Pons (tissue), 1 donor: ENCODE results near the gene MBP.

Experiments used
- DNase-seq: peaks from one replicate; pipeline ENCODE4 v3.0.0-alpha.2; 2016; ENCODE audit warnings: low spot score

MBP gene

DNA sequence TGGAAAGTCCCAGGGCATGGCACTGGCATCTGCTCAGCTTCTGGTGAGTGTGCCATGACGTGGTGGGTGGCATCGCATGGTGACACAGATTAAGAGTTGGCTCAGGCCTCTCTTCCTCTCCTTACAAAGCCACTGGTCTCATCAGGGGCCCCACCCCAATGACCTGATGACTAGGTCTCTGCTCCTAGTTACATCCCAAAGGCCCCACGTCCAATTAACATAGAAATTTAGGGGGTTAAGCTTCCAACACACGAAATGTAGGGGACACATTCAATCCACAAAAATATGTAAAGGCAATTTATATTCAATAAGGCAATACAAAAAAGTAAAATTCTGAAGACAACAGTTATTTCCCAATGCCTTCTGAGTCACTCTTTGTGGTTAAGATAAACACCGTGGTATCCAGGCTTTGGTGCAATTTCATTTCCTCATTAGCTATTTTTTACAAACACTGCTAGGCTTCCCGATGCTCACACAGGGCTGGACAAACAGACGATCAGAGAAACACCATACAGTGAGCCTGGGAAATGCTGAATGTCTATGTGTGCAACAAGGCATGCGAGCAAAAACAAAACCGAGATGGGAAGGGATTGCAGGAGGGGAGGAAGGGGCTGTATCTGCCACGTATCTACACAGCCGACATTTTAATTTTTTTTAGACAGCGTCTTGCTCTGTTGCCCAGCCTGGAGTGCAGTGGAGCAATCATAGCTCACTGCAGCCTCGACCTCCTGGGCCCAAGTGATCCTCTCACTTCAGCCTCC, 67.2 kb downstream of the MBP start:
- peak; percentile 86 for DNase-seq

DNA sequence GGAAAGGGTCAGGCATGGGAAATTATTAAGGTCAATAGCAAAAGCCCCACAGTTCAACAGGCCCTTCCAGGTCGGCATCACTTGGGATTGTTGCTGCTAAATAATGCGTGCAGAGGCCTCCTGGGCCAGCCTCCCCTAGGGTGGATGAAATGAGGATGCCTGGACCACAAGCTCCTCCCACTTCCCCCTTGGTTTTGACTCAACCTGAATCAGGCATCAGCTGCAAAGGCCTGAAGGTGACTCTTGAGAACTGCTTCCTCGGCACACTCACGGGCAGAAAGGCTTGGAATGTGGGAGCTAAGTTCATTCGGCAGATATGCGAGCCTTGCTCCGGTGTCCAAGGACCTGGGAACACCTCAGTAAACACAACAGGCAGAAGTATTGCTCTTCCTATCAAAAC, 69.3 kb downstream of the MBP start:
- no peak for DNase-seq

GRCh38 chr18:77062518-77063003, 70.0 kb downstream of the MBP start:
- DNase-seq, result no peak

DNA sequence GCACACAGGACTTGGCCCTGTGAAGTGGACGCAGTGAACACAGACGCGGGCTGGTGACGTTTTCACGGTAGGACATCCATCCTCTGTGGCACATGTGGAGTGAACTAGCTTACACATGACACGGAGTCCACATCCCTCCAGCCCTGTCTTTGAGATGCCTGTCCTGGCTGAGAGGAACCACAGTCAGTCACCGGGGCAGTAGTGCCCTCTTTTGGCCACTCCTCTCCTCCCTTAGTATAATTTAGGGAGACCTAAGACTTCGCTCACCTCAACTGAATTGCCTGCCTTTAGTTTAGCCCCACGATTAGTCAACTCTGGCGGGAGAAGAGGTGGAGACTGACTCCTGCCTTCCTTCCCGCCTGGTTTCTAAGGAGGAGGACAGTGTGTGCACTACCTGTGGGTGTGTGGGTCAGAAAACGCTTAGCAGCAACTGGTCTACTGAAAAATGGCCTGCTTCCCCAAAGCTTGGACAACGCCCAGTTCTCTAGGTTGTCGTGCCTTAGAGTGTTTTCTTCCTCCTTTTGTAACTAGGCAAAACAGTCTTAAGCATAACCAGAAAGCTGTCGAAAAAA, 70.6 kb downstream of the MBP start:
- DNase-seq, result peak; percentile 80

DNA sequence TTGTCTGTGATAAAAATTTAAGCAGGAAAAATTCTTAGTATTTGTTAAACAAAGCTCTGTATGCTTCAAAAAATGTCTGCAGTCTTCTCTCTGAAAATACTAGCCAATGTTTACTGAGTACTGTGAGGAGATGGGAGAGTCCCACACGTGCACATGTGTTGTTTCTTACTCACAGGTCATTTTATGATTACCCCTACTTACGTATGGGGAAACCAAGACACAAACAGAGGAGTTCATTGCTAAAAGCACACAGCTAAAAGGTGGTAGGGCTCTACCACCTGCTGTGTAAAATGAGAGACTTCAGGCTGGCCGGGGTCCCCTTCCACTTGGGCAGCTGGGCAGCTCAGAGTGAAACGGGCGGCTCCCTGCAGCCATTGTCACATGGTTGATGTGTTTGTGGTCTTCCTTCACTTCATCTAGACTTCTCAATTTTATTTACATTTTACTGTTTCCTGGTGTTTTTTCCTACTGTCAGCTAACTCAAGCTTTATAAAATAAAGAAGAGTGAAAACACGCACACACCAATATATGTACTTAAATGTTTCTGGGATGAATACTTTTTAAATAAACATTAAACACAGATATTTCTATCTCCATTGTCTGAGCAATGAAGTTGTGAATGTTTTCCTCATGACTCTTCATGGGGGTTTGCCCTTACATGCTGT, 71.2 kb downstream of the MBP start:
- no peak for DNase-seq

GRCh38 chr18:77060151-77060550, 72.4 kb downstream of the MBP start:
- DNase-seq, result no peak

DNA sequence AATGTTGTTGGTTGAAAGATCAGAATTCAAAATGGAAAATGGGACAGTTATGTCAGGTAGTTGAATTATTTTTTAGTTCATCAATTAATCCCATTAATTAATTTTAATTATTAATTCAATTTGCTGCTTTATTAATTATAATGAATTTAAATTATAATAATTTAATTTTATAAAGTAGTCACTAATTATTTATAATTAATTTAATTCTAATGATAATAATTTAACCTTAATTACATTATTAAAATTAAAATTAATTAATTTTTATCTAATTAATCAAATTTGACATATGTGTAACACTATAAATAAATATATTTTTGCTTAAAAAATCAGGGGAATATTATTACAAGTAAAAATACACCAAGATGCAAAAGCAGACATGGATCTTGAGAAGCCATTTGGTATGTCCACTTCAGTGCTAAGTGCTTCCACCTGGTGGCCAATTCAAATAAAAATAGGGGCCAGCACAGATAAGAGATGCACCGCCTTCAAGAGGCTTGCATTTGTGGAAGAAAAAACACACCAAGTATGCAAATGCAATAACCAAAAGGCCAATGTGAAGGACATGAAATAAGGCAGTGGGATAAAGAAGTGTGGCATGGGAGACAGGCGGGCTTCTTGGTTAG, 73.2 kb downstream of the MBP start:
- peak; percentile 74 for DNase-seq

DNA sequence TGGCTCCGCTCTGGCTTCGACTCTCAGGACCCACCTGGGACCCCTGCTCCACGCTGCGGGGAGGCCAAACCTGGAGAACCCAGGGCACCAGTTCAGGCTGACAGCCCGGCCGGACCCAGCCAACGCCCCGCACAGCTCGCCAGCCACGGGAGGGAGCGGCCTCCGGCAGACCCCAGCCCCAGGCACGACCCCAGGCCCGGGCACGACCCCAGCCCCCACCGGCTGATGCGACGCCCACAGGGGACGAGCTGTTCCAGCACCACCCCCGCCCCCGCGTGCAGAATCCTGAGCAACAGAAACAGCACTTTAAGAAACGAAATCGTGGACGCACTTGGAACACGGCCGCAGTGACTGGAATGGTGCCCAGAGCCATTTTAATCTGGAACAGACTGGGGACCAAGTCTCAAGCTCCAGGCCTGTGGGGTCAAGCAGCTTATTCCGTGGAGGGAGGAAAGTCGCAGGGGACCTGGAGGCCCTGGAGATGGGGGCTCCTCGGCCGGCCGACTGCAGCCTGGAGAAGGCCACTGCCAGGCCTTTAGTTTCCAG, 74.2 kb downstream of the MBP start:
- DNase-seq, result no peak

DNA sequence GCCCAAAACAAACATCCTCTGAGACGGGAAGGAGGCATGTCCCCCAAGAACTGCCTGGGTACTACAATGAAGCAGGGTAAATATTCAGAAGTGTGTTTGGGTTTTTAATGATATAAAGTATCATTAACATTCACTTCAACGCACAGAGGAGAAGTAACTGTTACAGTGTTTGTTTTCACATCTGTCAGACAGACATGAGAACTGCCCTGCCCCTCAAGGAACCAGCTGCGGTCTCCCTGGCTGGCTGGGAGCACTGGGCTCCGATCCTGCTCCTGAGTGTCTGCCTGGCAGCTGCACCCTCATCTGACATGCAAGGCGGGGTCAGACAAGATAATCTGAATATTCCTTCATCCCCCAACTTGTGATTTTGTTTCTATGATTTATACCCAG, 75.6 kb downstream of the MBP start:
- no peak for DNase-seq

DNA sequence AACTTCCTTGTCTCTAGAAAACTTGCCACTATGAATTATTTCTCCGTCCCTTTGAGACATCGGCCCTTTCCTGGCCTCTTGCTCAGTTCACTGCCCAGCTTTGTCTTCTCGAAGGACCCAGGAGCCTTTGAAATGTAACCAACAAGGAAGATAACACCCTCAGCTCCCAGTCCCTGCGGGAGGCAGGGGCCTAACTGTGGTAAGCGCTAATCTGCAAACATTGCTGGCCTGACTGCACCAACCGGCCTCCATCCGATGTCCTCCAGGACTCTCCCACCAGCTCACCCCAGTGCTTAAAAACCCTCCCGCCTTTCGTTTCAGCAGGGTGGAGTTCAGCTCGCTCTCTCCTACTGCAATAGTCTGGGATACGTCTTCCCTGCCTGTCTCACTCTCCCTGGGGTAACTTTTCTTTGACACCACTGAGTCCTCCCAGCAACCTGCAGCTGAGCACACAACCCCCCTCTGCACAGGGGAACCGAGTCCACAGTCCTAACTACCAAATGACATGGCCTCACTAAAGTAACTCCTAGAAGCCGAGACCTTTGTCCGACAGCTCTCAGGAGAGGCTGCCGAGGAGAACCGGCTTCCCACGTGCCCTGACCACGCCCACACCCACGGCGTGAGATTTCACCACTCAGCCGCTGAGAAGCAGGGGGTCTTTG, 76.1 kb downstream of the MBP start:
- DNase-seq, result no peak

DNA sequence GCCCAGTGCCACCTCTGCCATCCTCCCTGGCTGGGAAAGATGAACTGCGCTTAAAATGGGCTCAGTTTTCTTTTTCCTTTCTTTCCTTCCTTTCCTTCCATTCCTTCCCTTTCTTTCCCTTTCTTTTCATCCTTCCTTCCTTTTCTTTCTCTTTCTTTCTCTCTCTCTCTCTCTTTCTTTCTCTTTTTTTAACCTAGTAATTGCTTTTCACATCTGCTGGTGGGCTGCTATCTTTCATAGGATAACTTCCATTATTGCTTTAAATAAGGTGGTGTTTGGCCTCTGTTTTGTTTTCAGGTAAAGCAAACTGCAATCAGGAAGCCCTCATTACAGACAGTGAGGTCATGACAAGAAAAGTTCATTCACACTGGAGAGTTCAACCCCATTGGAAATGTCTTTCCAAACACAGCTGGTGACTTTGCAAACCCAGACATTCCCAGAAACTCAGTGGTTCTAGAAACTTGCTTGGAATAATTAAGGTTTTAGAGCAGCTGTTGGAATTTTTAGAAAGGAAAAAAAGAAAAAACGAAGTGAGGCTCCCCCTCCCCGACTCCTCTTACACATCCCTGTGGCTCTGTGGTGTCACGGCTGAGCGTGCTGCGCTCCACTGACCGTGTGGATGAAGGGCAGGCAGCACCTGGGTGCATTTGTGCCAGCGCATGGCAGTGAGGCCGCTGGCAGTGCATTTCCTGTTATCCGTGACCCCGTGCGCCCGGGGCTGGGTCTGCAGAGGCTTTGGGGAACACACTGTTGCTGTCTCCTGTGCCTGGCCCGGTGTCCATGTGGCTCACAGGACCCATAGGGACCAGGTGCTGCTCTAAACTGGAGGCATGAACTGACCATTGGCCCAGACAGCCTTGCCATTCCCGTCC, 76.9 kb downstream of the MBP start:
- no peak for DNase-seq

DNA sequence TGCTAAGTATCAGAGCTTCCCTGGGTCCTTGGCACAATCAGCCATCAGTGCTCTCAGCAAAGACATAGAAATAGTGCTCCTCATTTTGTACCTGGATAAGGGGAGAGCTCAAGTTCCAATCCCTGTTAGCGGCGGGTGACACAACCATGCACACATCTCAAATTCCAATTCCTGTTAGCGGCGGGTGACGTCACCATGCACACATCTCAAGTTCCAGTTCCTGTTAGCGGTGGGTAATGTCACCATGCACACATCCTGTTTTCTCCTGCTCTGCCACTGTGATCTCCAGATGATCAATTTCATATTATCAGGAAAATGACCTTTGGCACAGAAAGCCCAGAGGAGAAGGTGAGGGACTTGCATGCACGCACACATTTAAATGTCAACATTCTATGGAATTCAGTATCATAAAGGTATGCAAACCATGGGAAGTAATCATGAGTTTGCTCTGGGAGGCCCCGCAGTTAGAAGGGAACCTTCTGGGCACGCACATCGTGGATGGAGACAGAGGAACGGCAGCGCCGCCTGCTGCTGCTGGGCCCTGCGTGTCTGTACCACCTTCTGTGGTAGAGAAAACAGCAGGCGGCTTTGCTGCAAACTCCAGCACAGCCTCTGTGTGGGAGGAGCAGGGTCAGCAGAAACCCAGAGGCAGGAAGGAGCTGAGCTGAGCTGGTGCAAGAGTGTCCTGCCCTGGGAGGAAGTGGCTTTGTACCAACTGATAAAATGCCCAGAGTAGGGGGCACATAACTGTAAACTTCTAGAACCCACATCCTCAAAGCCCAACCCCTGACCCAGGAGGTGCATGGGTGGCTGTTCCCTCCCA, 77.8 kb downstream of the MBP start:
- peak; percentile 95 for DNase-seq

DNA sequence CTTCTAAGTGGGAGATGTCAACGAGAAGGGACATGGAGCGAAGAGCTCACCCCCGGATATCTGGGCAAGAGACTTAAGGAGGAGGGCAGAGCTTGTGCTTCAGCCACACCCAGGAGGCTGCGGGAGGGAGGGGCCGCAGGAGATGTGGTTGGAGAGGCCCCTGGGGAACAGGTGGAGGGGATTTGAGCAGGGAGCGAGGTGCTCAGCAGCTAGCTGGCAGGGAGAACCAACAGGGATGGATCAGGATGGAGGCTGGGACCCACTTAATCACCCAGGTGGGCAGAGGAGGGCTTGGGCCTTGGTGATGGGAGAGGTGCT, 78.3 kb downstream of the MBP start:
- no peak for DNase-seq

DNA sequence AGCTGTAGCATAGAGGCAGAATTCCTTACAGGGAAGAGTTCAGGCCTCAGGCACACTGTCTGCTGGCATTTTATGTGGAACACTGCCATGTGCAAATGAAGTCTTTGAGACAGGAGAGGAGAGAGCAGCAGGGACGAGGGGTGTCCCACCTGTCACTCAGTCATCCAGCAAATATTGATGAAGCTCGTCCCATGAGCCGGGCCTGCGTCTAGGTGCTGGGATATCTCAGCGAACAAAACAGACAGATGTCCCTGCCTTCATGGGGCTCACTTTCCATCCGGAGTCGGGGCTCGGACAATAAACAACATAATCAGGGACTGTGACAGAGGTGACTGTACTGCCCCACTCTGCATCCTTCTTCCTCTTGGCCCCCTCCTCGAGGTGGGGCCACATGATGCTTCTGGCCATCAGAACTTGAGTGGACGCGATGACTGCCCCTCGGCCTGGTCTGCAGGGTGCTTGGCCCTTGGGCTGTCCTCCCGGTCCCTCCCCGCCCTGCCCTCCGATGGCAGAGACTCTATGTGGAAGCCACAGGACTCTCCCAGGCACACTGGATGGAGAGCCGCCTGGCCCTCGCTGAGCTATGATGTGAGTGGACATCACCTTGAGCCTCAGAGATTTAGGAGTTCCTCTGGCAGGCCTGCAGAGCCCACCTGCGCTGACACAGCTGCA, 78.8 kb downstream of the MBP start:
- DNase-seq, result no peak

DNA sequence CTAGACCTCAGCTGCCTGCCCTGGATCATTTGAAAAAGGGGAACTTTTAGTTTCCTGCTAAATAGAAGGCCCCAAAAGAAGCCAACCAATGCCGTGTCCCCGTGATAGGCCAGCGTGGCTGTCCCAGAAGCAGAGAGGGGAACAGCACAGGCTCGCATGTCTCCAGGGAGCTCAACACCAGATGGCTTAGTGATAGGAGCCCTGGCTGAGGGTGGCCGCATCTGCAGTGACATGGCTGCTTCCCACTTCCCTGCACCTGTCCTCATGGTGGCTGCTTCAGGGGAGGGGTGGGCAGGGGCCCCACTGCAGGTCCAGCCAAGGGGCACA, 79.6 kb downstream of the MBP start:
- peak; percentile 77 for DNase-seq

DNA sequence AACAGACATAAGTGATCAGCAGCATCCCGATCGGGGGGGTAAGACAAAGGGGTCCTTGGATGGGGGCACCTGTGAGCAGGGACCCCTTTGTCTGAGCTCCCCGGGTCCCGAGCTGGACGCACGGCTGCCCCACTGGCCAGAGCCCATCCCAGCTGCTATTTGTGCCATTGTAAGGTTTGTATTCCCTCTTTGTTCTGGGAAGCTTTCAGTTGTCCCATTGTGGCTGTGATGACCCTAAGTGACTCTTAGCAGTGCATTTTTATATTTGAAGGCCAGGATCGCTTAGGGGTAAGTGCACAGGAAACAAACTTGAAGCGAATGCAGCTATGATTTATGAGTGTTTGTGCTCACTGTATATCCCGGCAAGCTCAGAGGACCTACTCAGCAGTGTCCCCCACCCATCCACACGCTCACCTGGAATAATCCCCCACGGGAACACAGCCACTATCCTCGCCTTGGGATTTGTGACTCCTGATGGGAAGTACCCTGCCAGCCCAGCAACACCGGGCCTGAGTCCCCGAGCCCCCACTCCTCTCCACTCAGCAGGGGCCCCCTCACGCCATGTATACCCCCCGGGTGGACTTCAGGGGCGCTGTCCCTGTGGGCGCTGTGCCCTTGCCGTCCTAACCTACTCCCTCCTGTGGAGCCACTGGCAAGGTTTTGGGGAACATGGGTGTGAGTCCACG, 80.1 kb downstream of the MBP start:
- DNase-seq, result peak; percentile 97

DNA sequence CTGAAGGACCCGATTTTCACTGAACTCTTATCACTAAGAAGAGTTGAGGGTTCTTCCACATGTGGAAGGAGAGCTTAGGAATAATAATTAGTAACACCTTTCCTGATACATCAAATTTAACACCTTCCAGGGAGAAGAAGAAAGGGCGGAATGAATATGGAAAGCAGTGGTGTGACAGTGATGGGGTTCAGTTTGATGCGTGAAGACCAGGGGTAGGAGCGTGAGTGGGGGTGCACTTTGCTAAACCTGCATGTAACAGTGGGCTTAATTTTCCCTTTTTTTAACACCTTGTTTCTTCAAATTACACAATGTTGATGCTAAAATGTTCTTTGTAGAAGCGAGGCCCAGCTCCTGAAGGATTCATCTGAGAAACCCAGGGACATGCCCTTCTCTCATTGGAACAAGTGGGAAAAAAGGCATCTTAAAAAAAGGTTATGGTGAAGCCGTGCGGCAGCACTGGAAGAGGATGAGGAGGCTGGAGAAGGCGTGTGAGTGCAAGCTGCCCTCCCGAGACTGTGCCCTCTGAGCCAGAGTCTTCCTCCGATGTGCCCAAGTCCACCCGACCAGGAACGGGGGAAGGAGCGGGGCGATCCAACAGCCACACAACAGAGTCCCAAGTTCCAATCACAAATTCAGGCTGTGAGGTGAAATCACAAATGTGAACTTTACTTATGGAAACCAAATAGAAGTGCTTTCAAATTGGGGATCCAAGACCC, 80.8 kb downstream of the MBP start:
- DNase-seq, result no peak

DNA sequence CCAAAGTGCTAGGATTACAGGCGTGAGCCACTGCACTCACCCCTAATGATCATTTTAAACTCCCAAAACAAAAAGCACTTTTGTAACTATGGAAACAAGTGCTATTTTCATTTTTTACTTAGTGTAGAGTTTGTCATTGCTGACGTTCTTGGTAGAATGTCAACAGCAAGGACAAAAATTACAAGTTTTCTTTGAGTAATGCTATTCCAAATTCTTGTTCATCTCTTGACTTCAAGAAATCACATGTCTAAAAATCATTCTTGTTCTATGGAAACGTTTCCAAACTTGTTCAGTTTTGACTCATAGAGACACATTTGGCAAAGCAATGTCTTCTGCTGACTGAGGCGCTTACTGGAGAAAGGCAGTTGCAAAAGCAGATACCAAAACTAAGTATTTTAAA, 82.6 kb downstream of the MBP start:
- no peak for DNase-seq
